ENCODE data around the gene AKAP6.

The AKAP6 gene

DNA sequence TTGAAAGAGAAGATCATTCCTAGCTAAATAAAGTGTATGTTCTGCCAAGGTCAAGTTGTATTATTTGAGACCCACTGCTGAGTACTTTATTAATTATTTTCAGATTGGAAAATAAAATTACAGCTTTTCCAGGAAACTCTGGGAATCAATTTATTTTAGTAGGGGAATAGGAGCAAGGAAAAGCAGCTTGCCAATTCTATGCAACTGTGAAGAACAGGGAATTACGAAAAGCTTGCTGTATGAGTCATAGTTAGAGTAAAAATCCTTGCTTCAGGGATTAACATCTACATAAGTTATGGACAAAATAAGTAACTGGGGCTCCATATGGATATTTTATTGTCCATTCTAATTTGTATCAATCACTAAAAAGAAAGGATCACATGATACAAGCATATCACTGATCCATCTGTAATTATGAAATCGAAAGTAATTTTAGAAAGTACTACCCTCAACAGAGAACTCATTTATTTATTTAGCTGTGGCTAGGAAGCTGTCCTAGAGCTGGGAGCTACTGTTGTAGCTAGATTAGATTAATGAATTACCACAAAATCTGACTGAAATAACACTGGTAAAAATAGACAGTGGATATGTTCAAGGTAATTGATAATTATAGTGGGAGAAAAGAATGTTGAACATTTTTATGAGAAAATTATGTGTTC, 306.1 kb downstream of the AKAP6 start:
- Histone ChIP-seq H3K9ac (no peak overlapping the region), H3K4me3 (ENCODE audit: low read depth, low read length) (no peak overlapping the region), H3K4me1 (no peaks in the 10 kb centered on the region), H3K27me3 (ENCODE audit: control insufficient read depth, insufficient read depth, low read length) (no peaks in the 10 kb centered on the region), H3K4me2 (ENCODE audit: low read length) (no peak overlapping the region), H3K79me2 (no peaks in the 10 kb centered on the region), H3K9me3 (ENCODE audit: control insufficient read depth, low read length) (no peaks in the 10 kb centered on the region), H2AFZ (no peak overlapping the region), H3K27ac (no peak overlapping the region), H3K36me3 (ENCODE audit: control insufficient read depth, insufficient read depth, low read length) (no peaks in the 10 kb centered on the region)
- TF ChIP-seq, protein P1, sequence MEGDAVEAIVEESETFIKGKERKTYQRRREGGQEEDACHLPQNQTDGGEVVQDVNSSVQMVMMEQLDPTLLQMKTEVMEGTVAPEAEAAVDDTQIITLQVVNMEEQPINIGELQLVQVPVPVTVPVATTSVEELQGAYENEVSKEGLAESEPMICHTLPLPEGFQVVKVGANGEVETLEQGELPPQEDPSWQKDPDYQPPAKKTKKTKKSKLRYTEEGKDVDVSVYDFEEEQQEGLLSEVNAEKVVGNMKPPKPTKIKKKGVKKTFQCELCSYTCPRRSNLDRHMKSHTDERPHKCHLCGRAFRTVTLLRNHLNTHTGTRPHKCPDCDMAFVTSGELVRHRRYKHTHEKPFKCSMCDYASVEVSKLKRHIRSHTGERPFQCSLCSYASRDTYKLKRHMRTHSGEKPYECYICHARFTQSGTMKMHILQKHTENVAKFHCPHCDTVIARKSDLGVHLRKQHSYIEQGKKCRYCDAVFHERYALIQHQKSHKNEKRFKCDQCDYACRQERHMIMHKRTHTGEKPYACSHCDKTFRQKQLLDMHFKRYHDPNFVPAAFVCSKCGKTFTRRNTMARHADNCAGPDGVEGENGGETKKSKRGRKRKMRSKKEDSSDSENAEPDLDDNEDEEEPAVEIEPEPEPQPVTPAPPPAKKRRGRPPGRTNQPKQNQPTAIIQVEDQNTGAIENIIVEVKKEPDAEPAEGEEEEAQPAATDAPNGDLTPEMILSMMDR (IDR thresholded peaks at IDR 0.05) = no peak

DNA sequence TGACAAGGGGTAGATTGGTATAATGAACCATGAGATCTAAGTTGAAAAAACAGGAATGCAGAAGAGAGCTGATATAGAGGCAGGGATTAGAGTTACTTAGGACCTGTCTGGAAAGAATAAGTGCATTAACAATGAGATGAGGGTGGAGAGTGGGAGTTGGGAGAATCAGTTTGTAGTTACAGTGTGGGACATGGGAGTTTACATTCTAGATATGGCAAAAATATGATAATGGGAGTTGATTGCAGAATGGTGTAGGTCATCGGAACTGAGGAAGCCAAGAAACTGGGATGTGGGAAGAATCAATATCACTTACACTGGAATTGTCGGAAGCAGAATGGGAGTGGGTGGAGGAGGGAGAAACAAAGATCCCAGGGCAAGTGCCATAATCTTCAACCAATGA, 308.5 kb downstream of the AKAP6 start:
- Histone ChIP-seq H3K27ac (no peak overlapping the region), H3K27me3 (ENCODE audit: control insufficient read depth, insufficient read depth, low read length) (no peaks in the 10 kb centered on the region), H3K36me3 (ENCODE audit: control insufficient read depth, insufficient read depth, low read length) (no peaks in the 10 kb centered on the region), H3K4me2 (ENCODE audit: low read length) (no peak overlapping the region), H3K9me3 (ENCODE audit: control insufficient read depth, low read length) (no peaks in the 10 kb centered on the region), H3K4me3 (ENCODE audit: low read depth, low read length) (no peak overlapping the region), H3K9ac (no peak overlapping the region), H2AFZ (no peak overlapping the region), H3K4me1 (no peaks in the 10 kb centered on the region), H3K79me2 (no peaks in the 10 kb centered on the region)
- TF ChIP-seq, protein P1 (IDR thresholded peaks at IDR 0.05) = no peak

DNA sequence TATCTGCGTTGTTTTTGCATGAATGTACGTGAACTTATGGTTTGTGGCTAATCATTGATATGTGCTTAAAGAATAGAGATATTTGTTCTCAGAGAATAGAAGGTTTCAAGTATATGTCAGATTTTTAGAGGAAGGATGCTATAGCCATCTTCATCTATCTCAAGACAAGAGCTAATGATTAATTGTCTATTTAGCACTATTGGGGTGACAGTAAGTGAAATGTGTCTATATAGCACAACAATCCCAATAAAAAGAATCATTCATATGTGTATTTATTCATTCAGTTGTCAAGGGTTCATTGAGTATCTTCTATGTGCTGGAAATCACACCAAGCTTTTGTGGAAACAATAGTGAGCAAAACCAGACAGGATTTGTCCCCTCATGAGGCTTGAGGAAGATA, 310.1 kb downstream of the AKAP6 start:
- no peaks in the 10 kb centered on the region for H3K4me1 ChIP-seq
- no peaks in the 10 kb centered on the region for H3K9me3 ChIP-seq (ENCODE audit: control insufficient read depth, low read length)
- H3K4me2 ChIP-seq (ENCODE audit: low read length) = no peak overlapping the region
- H3K4me3 ChIP-seq (ENCODE audit: low read depth, low read length) = no peak overlapping the region
- TF ChIP-seq, protein P1 (IDR thresholded peaks at IDR 0.05) = no peak
- H3K79me2 ChIP-seq = no peaks in the 10 kb centered on the region
- H3K27me3 ChIP-seq (ENCODE audit: control insufficient read depth, insufficient read depth, low read length) = no peaks in the 10 kb centered on the region
- H3K9ac ChIP-seq = no peak overlapping the region
- no peak overlapping the region for H3K27ac ChIP-seq
- H2AFZ ChIP-seq = no peak overlapping the region
- no peaks in the 10 kb centered on the region for H3K36me3 ChIP-seq (ENCODE audit: control insufficient read depth, insufficient read depth, low read length)

DNA sequence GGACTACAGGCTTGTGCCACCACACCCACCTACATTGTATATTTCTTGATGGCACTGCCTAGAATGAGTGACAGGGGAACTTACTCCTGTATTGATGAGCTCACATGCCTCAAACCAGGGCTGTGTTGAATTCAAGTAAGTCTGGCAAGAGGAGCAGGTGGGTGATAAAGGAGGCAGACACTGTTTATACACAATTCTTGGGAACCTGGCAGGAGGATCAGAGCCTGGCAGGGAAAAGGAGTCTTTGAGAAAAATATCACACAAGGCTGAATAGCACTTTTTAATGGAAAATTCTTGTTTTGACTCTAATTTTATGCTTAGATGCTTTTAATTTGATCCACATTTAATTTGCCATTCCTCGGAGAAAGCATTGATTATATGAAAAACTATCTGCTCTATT, 316.5 kb downstream of the AKAP6 start:
- no peak overlapping the region for H3K4me3 ChIP-seq (ENCODE audit: low read depth, low read length)
- no peaks in the 10 kb centered on the region for H3K9me3 ChIP-seq (ENCODE audit: control insufficient read depth, low read length)
- no peaks in the 10 kb centered on the region for H3K27me3 ChIP-seq (ENCODE audit: control insufficient read depth, insufficient read depth, low read length)
- TF ChIP-seq, protein P1 (IDR thresholded peaks at IDR 0.05) = no peak
- no peak overlapping the region for H3K4me2 ChIP-seq (ENCODE audit: low read length)
- no peak overlapping the region for H2AFZ ChIP-seq
- no peaks in the 10 kb centered on the region for H3K4me1 ChIP-seq
- no peaks in the 10 kb centered on the region for H3K79me2 ChIP-seq
- H3K36me3 ChIP-seq (ENCODE audit: control insufficient read depth, insufficient read depth, low read length) = no peaks in the 10 kb centered on the region
- H3K27ac ChIP-seq = no peak overlapping the region
- H3K9ac ChIP-seq = no peak overlapping the region

DNA sequence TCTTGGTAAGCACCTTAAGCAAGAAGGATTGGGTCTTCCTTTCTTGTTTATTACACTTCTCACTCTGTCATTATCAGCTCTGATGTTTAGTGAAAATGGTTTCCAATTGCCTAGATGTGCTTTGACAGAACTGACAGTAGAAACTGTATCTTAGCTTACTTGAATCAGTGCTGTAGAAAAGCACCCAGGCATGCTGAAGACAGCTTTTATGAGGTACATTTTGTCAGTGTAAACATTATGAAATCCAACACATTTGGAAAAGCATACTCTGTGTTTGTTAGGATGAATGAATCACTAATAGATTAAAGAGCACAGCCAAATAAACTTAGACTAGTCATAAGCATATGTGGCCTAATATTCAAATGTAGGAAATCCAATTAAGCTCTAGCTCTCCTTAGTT, 319.3 kb downstream of the AKAP6 start:
- Histone ChIP-seq H3K27me3 (ENCODE audit: control insufficient read depth, insufficient read depth, low read length) (no peaks in the 10 kb centered on the region), H3K4me3 (ENCODE audit: low read depth, low read length) (no peak overlapping the region), H3K9me3 (ENCODE audit: control insufficient read depth, low read length) (no peaks in the 10 kb centered on the region), H3K27ac (no peak overlapping the region), H3K36me3 (ENCODE audit: control insufficient read depth, insufficient read depth, low read length) (no peaks in the 10 kb centered on the region), H3K4me1 (no peaks in the 10 kb centered on the region), H3K4me2 (ENCODE audit: low read length) (no peak overlapping the region), H3K79me2 (no peaks in the 10 kb centered on the region), H2AFZ (no peak overlapping the region), H3K9ac (no peak overlapping the region)
- TF ChIP-seq, protein P1 (IDR thresholded peaks at IDR 0.05) = no peak

Data from parathyroid adenoma (tissue), 2 donors.